Astrocyte (in vitro differentiated cells and primary cell): Measurements from ENCODE around the gene PVALEF. TPM values are rescaled to one million over a fixed set of nuclear protein-coding genes. Genes with fewer than 3 reads are reported as not detected.

ENCODE experiments used
- DNase-seq: peaks from one replicate; pipeline ENCODE4 v3.0.0-alpha.2; 2010; ENCODE audit warnings: low read depth
- FAIRE-seq: peaks from 2 replicates; lab custom pipeline; 2011; peaks lifted over from hg19 to GRCh38; lab: Jason Lieb, UNC
- H2AFZ ChIP-seq: 2 replicates; pipeline ENCODE4 v1.6.0; 2012; ENCODE audit warnings: low read depth, low read length, inconsistent platforms
- H3K27ac ChIP-seq: 2 replicates; pipeline ENCODE4 v1.5.1; 2011; ENCODE audit warnings: low read depth, low read length, inconsistent platforms
- H3K27me3 ChIP-seq: 2 replicates; pipeline ENCODE4 v1.6.0; 2011; ENCODE audit warnings: low read length, inconsistent platforms; ENCODE audit not compliant: insufficient read depth
- H3K36me3 ChIP-seq: 2 replicates; pipeline ENCODE4 v1.5.1; 2011; ENCODE audit warnings: low read length, inconsistent platforms; ENCODE audit not compliant: insufficient read depth
- H3K4me1 ChIP-seq: 2 replicates; pipeline ENCODE4 v1.5.1; 2011; ENCODE audit warnings: low read length, inconsistent platforms; ENCODE audit not compliant: insufficient read depth
- H3K4me2 ChIP-seq: 2 replicates; pipeline ENCODE4 v1.6.0; 2012; ENCODE audit warnings: low read length, inconsistent platforms
- H3K4me3 ChIP-seq: 2 replicates; pipeline ENCODE4 v1.5.1; 2011; ENCODE audit warnings: low read depth, mild to moderate bottlenecking, low read length, inconsistent platforms; ENCODE audit not compliant: insufficient read depth
- H3K79me2 ChIP-seq: 2 replicates; pipeline ENCODE4 v1.6.0; 2012; ENCODE audit warnings: mild to moderate bottlenecking, low read length, inconsistent platforms; ENCODE audit not compliant: insufficient read depth
- H3K9ac ChIP-seq: 2 replicates; pipeline ENCODE4 v1.6.0; 2012; ENCODE audit warnings: mild to moderate bottlenecking, low read length, inconsistent platforms
- H3K9me3 ChIP-seq: 2 replicates; pipeline ENCODE4 v1.5.1; 2012; ENCODE audit warnings: low read depth, mild to moderate bottlenecking, low read length, inconsistent platforms; ENCODE audit not compliant: insufficient read depth
- H4K20me1 ChIP-seq: 2 replicates; pipeline ENCODE4 v1.6.0; 2012; ENCODE audit warnings: low read length, inconsistent platforms; ENCODE audit not compliant: insufficient read depth
- H3K27ac Mint-ChIP-seq: one replicate; pipeline ENCODE4 v1.8.0; 2021; ENCODE audit warnings: mild to moderate bottlenecking, mixed read lengths; ENCODE audit not compliant: unreplicated experiment
- H3K27me3 Mint-ChIP-seq: one replicate; pipeline ENCODE4 v1.8.0; 2021; ENCODE audit warnings: low read depth, mixed read lengths; ENCODE audit not compliant: unreplicated experiment
- H3K36me3 Mint-ChIP-seq: one replicate; pipeline ENCODE4 v1.8.0; 2021; ENCODE audit warnings: low read depth, mixed read lengths; ENCODE audit not compliant: unreplicated experiment
- H3K4me1 Mint-ChIP-seq: one replicate; pipeline ENCODE4 v1.8.0; 2021; ENCODE audit warnings: low read depth, mixed read lengths; ENCODE audit not compliant: unreplicated experiment
- H3K4me3 Mint-ChIP-seq: one replicate; pipeline ENCODE4 v1.8.0; 2021; ENCODE audit warnings: mild to moderate bottlenecking, moderate library complexity, mixed read lengths; ENCODE audit not compliant: unreplicated experiment
- H3K9me3 Mint-ChIP-seq: one replicate; pipeline ENCODE4 v1.8.0; 2021; ENCODE audit warnings: mild to moderate bottlenecking, mixed read lengths; ENCODE audit not compliant: unreplicated experiment
- EZH2 ChIP-seq: IDR thresholded peaks from 2 replicates; pipeline ENCODE4 v1.6.1; 2012; ENCODE audit warnings: mild to moderate bottlenecking, low read length, inconsistent platforms; ENCODE audit not compliant: insufficient read depth
- total RNA-seq: library from RNA; stranded (reverse); gene quantifications from 2 replicates; pipeline ENCODE4 v1.2.1, GENCODE V29; 2021
- TF ChIP-seq, protein P1 (sequence below): IDR thresholded peaks from 2 replicates; pipeline ENCODE4 v1.5.1; 2011; ENCODE audit warnings: low read depth, mild to moderate bottlenecking, inconsistent platforms, low read length, moderate library complexity; ENCODE audit not compliant: insufficient read depth

PVALEF gene
- total RNA-seq, 1 donor from 2014 or later = not detected

DNA sequence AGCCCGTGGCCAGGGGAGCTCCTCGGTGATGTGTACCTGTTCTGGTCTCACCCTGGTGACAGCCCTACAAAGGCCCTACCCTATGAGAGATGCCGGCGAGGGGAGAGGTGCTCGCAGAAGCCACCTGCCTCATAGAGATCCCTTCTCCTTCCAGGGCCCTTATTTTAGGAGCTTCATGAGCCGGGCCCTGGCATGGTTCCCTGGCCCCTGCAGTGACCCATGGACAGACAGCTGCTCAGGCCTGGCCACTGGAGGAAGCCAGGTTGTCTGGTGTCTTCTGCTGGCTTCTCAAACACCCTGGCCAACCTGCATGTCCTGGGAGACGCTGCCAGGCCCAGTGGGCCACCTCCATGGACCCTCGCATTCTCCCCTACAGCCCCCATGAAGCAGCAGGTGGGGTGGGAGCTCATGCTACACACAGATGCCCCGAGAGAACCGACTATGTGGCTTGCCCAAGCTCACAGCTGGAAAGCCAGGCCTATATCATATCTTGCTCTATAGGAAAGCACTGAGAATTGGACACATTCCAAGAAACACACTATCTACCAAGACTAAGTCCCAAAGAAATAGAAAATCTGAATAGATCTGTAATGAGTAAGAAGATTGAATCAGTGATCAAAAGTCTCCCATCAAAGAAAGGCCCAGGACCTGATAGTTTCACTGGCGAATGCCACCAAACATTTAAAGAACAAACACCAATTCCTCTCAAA, 7.9 kb downstream of the PVALEF start:
- no peaks in the 10 kb centered on the region for H3K27me3 ChIP-seq
- H3K4me3 ChIP-seq = no peak overlapping the region
- DNase-seq (no peak), FAIRE-seq (no peak)
- Mint-ChIP-seq H3K9me3 (peaks cover 3% of the 10 kb centered on the region), H3K27ac (no peak overlapping the region), H3K4me3 (no peak overlapping the region), H3K4me1 (no peaks in the 10 kb centered on the region), H3K27me3 (peaks cover 6% of the 10 kb centered on the region), H3K36me3 (no peaks in the 10 kb centered on the region)
- H3K79me2 ChIP-seq = no peaks in the 10 kb centered on the region
- H2AFZ ChIP-seq = no peak overlapping the region
- TF ChIP-seq EZH2 = no peak
- TF ChIP-seq, protein P1, sequence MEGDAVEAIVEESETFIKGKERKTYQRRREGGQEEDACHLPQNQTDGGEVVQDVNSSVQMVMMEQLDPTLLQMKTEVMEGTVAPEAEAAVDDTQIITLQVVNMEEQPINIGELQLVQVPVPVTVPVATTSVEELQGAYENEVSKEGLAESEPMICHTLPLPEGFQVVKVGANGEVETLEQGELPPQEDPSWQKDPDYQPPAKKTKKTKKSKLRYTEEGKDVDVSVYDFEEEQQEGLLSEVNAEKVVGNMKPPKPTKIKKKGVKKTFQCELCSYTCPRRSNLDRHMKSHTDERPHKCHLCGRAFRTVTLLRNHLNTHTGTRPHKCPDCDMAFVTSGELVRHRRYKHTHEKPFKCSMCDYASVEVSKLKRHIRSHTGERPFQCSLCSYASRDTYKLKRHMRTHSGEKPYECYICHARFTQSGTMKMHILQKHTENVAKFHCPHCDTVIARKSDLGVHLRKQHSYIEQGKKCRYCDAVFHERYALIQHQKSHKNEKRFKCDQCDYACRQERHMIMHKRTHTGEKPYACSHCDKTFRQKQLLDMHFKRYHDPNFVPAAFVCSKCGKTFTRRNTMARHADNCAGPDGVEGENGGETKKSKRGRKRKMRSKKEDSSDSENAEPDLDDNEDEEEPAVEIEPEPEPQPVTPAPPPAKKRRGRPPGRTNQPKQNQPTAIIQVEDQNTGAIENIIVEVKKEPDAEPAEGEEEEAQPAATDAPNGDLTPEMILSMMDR = no peak
- H3K4me2 ChIP-seq = no peak overlapping the region
- no peaks in the 10 kb centered on the region for H3K9me3 ChIP-seq
- H3K36me3 ChIP-seq = no peaks in the 10 kb centered on the region
- no peak overlapping the region for H3K9ac ChIP-seq
- no peaks in the 10 kb centered on the region for H4K20me1 ChIP-seq
- no peak overlapping the region for H3K27ac ChIP-seq
- H3K4me1 ChIP-seq = no peaks in the 10 kb centered on the region

- H3K4me1 Mint-ChIP-seq = no peaks in the 10 kb centered on the region
- no peak overlapping the region for H3K4me2 ChIP-seq
- no peaks in the 10 kb centered on the region for H3K27me3 ChIP-seq
- FAIRE-seq = no peak
- H3K79me2 ChIP-seq = no peaks in the 10 kb centered on the region
- no peak overlapping the region for H2AFZ ChIP-seq
- H3K9me3 ChIP-seq = no peaks in the 10 kb centered on the region
- H3K4me3 ChIP-seq = no peak overlapping the region
- H4K20me1 ChIP-seq = no peaks in the 10 kb centered on the region
- no peaks in the 10 kb centered on the region for H3K36me3 Mint-ChIP-seq
- TF ChIP-seq EZH2 = no peak
- TF ChIP-seq, protein P1 = no peak
- H3K4me1 ChIP-seq = no peaks in the 10 kb centered on the region
- no peaks in the 10 kb centered on the region for H3K36me3 ChIP-seq
- no peak overlapping the region for H3K27ac Mint-ChIP-seq
- H3K27ac ChIP-seq = no peak overlapping the region
- no peak overlapping the region for H3K9ac ChIP-seq
- H3K9me3 Mint-ChIP-seq = peaks cover 3% of the 10 kb centered on the region
- H3K4me3 Mint-ChIP-seq = no peak overlapping the region
- H3K27me3 Mint-ChIP-seq = peaks cover 6% of the 10 kb centered on the region
- DNase-seq = no peak
Measured at GRCh38 chr17:81173762-81174155, 8.5 kb downstream of the PVALEF start.

DNA sequence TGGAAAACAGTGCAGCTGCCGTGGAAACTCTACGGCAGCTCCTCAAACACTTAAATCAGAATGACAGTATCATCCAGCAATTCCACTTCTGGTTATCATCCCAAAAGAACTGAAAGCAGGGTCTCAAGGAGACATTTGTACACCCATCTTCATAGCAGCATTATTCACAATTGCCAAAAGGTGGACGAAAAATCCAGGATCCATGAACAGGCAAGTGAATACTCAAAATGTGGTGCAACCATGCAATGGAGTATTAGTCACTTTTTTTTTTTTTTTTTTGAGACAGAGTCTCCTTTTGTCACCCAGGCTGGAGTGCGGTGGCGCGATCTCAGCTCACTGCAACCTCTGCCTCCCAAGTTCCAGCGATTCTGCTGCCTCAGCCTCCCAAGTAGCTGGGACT, 11.4 kb downstream of the PVALEF start:
- DNase-seq (no peak), FAIRE-seq (no peak)
- Histone ChIP-seq H3K9ac (no peak overlapping the region), H3K4me3 (no peak overlapping the region), H3K79me2 (no peaks in the 10 kb centered on the region), H3K36me3 (no peaks in the 10 kb centered on the region), H2AFZ (no peak overlapping the region), H3K27ac (no peak overlapping the region), H3K9me3 (no peaks in the 10 kb centered on the region), H3K4me2 (no peak overlapping the region), H4K20me1 (no peaks in the 10 kb centered on the region), H3K4me1 (no peaks in the 10 kb centered on the region), H3K27me3 (no peaks in the 10 kb centered on the region)
- Mint-ChIP-seq H3K27ac (no peak overlapping the region), H3K36me3 (no peaks in the 10 kb centered on the region), H3K4me3 (no peak overlapping the region), H3K9me3 (peaks cover 3% of the 10 kb centered on the region), H3K27me3 (peaks cover 5% of the 10 kb centered on the region), H3K4me1 (no peaks in the 10 kb centered on the region)
- no peak for TF ChIP-seq EZH2
- TF ChIP-seq, protein P1 = no peak
